OCI-LY1 (cell line): ENCODE data around the gene EXD3.

ENCODE experiments used
- CTCF ChIP-seq: fragments of 200-600 bp; sonication (generic), shearing (Covaris generic); IDR thresholded peaks from 2 replicates; pipeline ENCODE4 v1.5.1; 2017; ENCODE audit warnings: mild to moderate bottlenecking, antibody characterized with exemption, low read length, moderate library complexity, mixed read lengths
- EZH2 ChIP-seq: fragments of 200-600 bp; sonication (generic), shearing (Covaris generic); IDR thresholded peaks from 2 replicates; pipeline ENCODE4 v1.8.0; 2017; ENCODE audit warnings: borderline replicate concordance, mixed run types, mild to moderate bottlenecking, antibody characterized with exemption, low read length, moderate library complexity, mixed read lengths

- TF ChIP-seq CTCF: no peak
- no peak for TF ChIP-seq EZH2
Observed at GRCh38 chr9:137357166-137357565, 65.8 kb downstream of the EXD3 start.
